GM19455 (cell line): ENCODE measurements around the gene CSNK2A1.

ENCODE experiments used
- ATAC-seq: cut with Tn5 transposase; IDR thresholded peaks from one replicate; pipeline ENCODE4 v1.9.1; 2021; ENCODE audit not compliant: unreplicated experiment

Gene CSNK2A1

GRCh38 chr20:432208-432607 is 111.4 kb downstream of the CSNK2A1 start:
- ATAC-seq = no peak

- ATAC-seq = no peak
These were observed 112.3 kb downstream of the CSNK2A1 start for GRCh38 chr20:431012-431904.

DNA sequence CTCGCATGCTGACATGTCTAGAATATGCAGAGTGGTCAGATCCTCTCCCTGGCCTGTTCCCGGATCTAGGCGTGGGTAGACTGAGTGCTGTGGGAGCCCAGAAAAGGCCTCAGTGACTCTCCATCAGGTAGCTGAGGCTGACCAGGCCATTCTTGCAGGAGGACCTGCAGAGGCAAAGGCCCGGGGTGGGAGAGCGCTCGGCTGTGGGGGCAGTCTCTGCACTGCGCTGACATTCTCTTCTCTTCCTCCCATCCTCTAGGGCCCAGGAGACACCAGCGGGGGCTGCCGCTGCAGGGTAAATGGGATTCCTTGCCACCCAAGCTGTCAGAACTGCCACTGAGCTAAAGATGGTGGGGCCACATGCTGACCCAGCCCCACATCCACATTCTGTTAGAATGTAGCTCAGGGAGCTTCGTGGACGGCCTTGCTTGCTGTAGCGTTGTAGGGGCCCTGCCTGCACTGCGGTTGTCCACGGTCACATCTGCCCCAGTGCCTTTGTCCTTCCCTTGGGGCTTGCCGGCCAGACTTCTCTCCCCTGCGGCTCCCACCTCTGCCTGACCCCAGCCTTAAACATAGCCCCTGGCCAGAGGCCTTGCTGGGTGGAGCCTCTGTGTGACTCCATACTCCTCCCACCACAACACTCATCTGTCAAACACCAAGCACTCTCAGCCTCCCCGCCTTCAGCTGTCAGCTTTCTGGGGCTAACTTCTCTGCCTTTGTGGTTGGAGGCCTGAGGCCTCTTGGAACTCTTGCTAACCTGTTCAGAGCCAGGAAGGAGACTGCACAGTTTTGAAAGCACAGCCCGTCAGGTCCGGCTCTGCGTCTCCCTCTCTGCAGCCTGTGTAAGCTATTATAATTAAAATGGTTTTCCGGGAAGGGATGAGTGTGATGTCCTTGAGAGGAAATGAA is 113.2 kb downstream of the CSNK2A1 start:
- ATAC-seq = no peak

DNA sequence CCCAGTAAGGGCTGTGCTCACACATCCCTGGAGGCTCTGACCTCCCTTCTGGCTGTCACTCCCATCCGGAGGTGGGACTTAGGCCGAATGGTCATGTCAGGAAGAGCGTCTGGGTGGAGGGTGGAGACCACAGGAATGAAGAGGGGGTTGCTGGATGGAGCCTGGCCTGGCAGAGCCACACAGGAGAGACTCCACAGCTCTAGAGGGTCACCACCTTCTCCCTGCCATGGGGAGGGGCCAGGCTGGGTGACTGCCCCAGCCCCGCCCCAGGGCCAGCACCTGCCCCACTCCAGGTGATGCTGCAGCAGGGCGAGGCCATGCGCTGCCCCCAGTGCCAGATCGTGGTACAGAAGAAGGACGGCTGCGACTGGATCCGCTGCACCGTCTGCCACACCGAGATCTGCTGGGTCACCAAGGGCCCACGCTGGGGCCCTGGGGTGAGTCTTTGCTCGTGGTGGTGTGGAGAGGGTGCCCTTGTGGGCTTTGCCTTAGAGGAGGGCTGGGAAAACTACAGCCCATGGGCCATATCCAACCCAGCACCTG is 114.9 kb downstream of the CSNK2A1 start:
- no peak for ATAC-seq

DNA sequence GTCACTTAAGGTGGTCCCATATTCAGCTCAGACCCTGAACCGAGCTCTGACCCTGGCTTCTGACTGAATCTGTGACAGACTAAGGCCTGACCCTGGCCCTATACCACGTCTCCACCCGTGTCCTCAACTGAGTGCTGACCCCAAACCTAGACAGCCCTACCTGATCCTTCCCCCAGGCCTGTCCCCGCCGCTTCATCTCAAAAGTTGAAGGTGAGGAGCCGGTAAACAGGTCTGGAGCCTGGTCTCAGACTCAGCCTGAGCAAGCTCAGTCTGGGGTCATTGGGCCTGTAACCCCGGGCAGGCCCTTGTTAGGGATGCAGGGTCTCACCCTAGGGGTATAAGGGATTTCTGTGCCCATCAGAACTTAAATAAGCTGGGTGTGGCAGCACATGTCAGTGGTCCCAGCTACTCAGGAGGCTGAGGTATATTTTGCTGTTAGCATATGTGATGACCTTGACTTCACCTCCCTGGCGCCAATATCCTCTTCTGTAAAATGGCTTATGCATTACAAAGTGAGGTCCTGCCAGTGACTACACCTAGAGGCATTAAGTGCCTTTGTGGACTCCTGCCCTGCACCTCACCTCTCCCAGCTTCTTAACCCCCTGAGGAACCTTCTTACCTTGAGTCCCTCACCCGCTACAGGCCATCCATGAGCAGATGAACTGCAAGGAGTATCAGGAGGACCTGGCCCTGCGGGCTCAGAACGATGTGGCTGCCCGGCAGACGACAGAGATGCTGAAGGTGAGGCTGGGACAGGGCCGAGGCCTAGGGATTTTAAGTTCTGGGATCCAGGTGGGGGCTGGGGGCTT is 115.5 kb downstream of the CSNK2A1 start:
- no peak for ATAC-seq

DNA sequence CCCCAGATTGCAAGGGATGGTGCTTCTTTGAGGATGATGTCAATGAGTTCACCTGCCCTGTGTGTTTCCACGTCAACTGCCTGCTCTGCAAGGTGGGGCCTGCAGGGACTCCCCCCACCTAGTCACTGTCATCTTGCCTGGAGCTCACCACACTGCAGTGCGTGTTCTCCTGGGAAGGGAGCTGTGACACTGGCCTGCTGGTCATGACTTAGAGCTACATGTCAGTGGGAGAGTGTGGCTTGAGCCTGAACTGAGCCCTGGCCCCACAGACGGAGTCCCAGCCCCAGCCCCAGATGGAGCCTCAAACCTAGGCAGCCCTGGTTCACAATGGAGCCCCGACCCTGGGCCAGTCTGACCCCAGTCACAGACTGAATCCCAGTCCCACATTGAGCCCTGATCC is 116.2 kb downstream of the CSNK2A1 start:
- ATAC-seq = no peak

- no peak for ATAC-seq
These were observed 117.0 kb downstream of the CSNK2A1 start for GRCh38 chr20:426566-426965.
